Natural killer cell (primary cell): Measurements from ENCODE around the gene SERPINI2. TPM values are rescaled to one million over a fixed set of nuclear protein-coding genes. Genes with fewer than 3 reads are reported as not detected.
"Not testable (repeated sequence)": the region's sequence is repeated elsewhere in the genome, so short reads cannot be mapped to it uniquely, and the experiment has no call there.

Experiments used
- ATAC-seq, 3 donors: fragments of 150-1000 bp in 2 of 3; fragments of 200-7000 bp in 1 of 3; cut with Tn5 transposase; 1 replicate in 1 of 3; 2 replicates in 2 of 3; pipeline ENCODE4 v1.10.0; 2021; ENCODE audit warnings: mild to moderate bottlenecking in 2 of 3, moderate library complexity in 2 of 3
- DNase-seq, 2 donors: peaks; one replicate each; pipeline versions ENCODE4 v3.0.0 to v3.0.0-alpha.2; 2013 to 2021; ENCODE audit warnings: mixed read lengths in 1 of 2
- H3K27ac ChIP-seq: one replicate; pipeline ENCODE4 v1.5.1; 2013; ENCODE audit warnings: mild to moderate bottlenecking, low read length
- H3K27me3 ChIP-seq: one replicate; pipeline ENCODE4 v1.6.1; 2013; ENCODE audit warnings: low read length; ENCODE audit not compliant: control insufficient read depth, insufficient read depth
- H3K36me3 ChIP-seq: one replicate; pipeline ENCODE4 v1.6.1; 2013; ENCODE audit warnings: low read length; ENCODE audit not compliant: control insufficient read depth, insufficient read depth
- H3K4me1 ChIP-seq: one replicate; pipeline ENCODE4 v1.6.1; 2013; ENCODE audit warnings: low read length; ENCODE audit not compliant: control insufficient read depth, insufficient read depth
- H3K4me3 ChIP-seq: one replicate; pipeline ENCODE4 v1.5.1; 2013; ENCODE audit warnings: low read length
- H3K9me3 ChIP-seq: one replicate; pipeline ENCODE4 v1.6.1; 2013; ENCODE audit warnings: low read length; ENCODE audit not compliant: control insufficient read depth, insufficient read depth
- H3K27ac Mint-ChIP-seq, 2 donors: one replicate each; pipeline ENCODE4 v1.8.0; 2022; ENCODE audit warnings: mild to moderate bottlenecking in 2 of 2, mixed read lengths in 2 of 2, moderate library complexity in 1 of 2
- H3K27me3 Mint-ChIP-seq, 2 donors: one replicate each; pipeline ENCODE4 v1.8.0; 2022; ENCODE audit warnings: low read depth in 2 of 2, mixed read lengths in 2 of 2
- H3K36me3 Mint-ChIP-seq: one replicate; pipeline ENCODE4 v1.8.0; 2022; ENCODE audit warnings: mixed read lengths
- H3K4me1 Mint-ChIP-seq, 2 donors: one replicate each; pipeline ENCODE4 v1.8.0; 2022; ENCODE audit warnings: mixed read lengths in 2 of 2
- H3K4me3 Mint-ChIP-seq: one replicate; pipeline ENCODE4 v1.8.0; 2022; ENCODE audit warnings: mild to moderate bottlenecking, moderate library complexity, mixed read lengths
- H3K9me3 Mint-ChIP-seq, 2 donors: one replicate each; pipeline ENCODE4 v1.8.0; 2022; ENCODE audit warnings: mixed read lengths in 2 of 2
- CTCF ChIP-seq: fragments of 200-600 bp; IDR thresholded peaks from one replicate; pipeline ENCODE4 v1.8.0; 2022; ENCODE audit warnings: antibody characterized with exemption
- WGBS: methylation state at CpG from one replicate; pipeline ENCODE4 v1.1.7; 2013; ENCODE audit warnings: missing lambda C conversion rate; ENCODE audit not compliant: insufficient coverage; 5-methylcytosine and 5-hydroxymethylcytosine counted together
- intact Hi-C: fragments of 100-400 bp; cut with micrococcal nuclease; formaldehyde crosslinking; loops from one replicate; pipeline ENCODE4 v1.14.2; 2022
- total RNA-seq, 4 donors: library from RNA; stranded (reverse); fragments of 120-200 nt in 1 of 4; gene quantifications; one replicate each; pipeline versions ENCODE4 v1.2.3 to v1.2.4, GENCODE V29; 2013 to 2022

SERPINI2 gene
- total RNA-seq, 3 donors from 2014 or later (not counting 1 experiment from before 2014, with no cell fraction given): not detected

GRCh38 chr3:167445491-167445890 lies 28.4 kb downstream of the SERPINI2 start:
- no peak for TF ChIP-seq CTCF
- Mint-ChIP-seq H3K36me3 (no peaks in the 10 kb centered on the region), H3K9me3 (peaks cover 0 to 2% of the 10 kb centered on the region in 2 donors), H3K4me3 (no peak overlapping the region), H3K4me1 (no peaks in the 10 kb centered on the region), H3K27me3 (no peaks in the 10 kb centered on the region), H3K27ac (no peak overlapping the region)
- Histone ChIP-seq H3K27ac (no peak overlapping the region), H3K4me1 (no peaks in the 10 kb centered on the region), H3K36me3 (no peaks in the 10 kb centered on the region), H3K27me3 (no peaks in the 10 kb centered on the region), H3K4me3 (no peak overlapping the region), H3K9me3 (no peaks in the 10 kb centered on the region)
- DNase-seq: no peak
- intact Hi-C loops: no loop called here
- ATAC-seq: no peak

- Histone ChIP-seq H3K4me3 (no peak overlapping the region), H3K36me3 (no peaks in the 10 kb centered on the region), H3K9me3 (no peaks in the 10 kb centered on the region), H3K27ac (no peak overlapping the region), H3K27me3 (no peaks in the 10 kb centered on the region), H3K4me1 (no peaks in the 10 kb centered on the region)
- Mint-ChIP-seq H3K36me3 (no peaks in the 10 kb centered on the region), H3K4me3 (no peak overlapping the region), H3K4me1 (no peaks in the 10 kb centered on the region), H3K27ac (no peak overlapping the region), H3K9me3 (peaks cover 0 to 2% of the 10 kb centered on the region in 2 donors), H3K27me3 (no peaks in the 10 kb centered on the region)
- no CpG with 5 or more reads among the region's 2 CpGs for WGBS
- no peak for TF ChIP-seq CTCF
- no peak for ATAC-seq
- intact Hi-C loops: no loop called here
- no peak for DNase-seq
Measured at GRCh38 chr3:167441256-167441655, 32.6 kb downstream of the SERPINI2 start.

GRCh38 chr3:167437428-167438139 lies 36.3 kb downstream of the SERPINI2 start:
- DNase-seq (no peak), ATAC-seq (no peak)
- Histone ChIP-seq H3K27ac (no peak overlapping the region), H3K27me3 (no peaks in the 10 kb centered on the region), H3K4me1 (no peaks in the 10 kb centered on the region), H3K36me3 (no peaks in the 10 kb centered on the region), H3K9me3 (no peaks in the 10 kb centered on the region), H3K4me3 (no peak overlapping the region)
- H3K4me3 Mint-ChIP-seq: no peak overlapping the region
- no peaks in the 10 kb centered on the region for H3K27me3 Mint-ChIP-seq
- H3K27ac Mint-ChIP-seq: no peak overlapping the region
- TF ChIP-seq CTCF: no peak
- H3K9me3 Mint-ChIP-seq: no peaks in the 10 kb centered on the region
- H3K4me1 Mint-ChIP-seq: no peaks in the 10 kb centered on the region
- 79% methylated on average over 2 of the region's 2 CpGs for WGBS
- intact Hi-C loops: no loop called here
- no peaks in the 10 kb centered on the region for H3K36me3 Mint-ChIP-seq

GRCh38 chr3:167426962-167427361 lies 46.9 kb downstream of the SERPINI2 start:
- H3K36me3 Mint-ChIP-seq, H3K4me1 Mint-ChIP-seq, H3K4me1 ChIP-seq, H3K27ac ChIP-seq, intact Hi-C loops, DNase-seq, H3K4me3 Mint-ChIP-seq, H3K4me3 ChIP-seq, ATAC-seq, H3K27ac Mint-ChIP-seq, H3K27me3 Mint-ChIP-seq, H3K36me3 ChIP-seq, H3K9me3 Mint-ChIP-seq, H3K9me3 ChIP-seq, H3K27me3 ChIP-seq: not testable (repeated sequence)
- WGBS: 89% methylated on average over 3 of the region's 3 CpGs

- WGBS: 100% methylated on average over 4 of the region's 4 CpGs
Measured at GRCh38 chr3:167422396-167422795, 51.4 kb downstream of the SERPINI2 start.

More at GRCh38 chr3:167422396-167422795, 51.4 kb downstream of the SERPINI2 start:
- DNase-seq, intact Hi-C loops, H3K27me3 ChIP-seq, H3K36me3 ChIP-seq, ATAC-seq, H3K9me3 Mint-ChIP-seq, H3K9me3 ChIP-seq, H3K4me3 ChIP-seq, H3K27ac ChIP-seq, H3K4me1 ChIP-seq, H3K27me3 Mint-ChIP-seq, H3K27ac Mint-ChIP-seq, H3K4me1 Mint-ChIP-seq, H3K4me3 Mint-ChIP-seq, H3K36me3 Mint-ChIP-seq: not testable (repeated sequence)
